HTERT RPE-1 (cell line): ENCODE results near the gene GRAMD4.
"Not testable (repeated sequence)": the region's sequence is repeated elsewhere in the genome, so short reads cannot be mapped to it uniquely, and the experiment has no call there.

Experiments used
- in situ Hi-C: fragments of 300-500 bp; cut with MboI; formaldehyde crosslinking; loops from 4 replicates; pipeline ENCODE4 v1.14.3; 2020; ENCODE audit warnings: low sequenced_read_pairs

The GRAMD4 gene

DNA sequence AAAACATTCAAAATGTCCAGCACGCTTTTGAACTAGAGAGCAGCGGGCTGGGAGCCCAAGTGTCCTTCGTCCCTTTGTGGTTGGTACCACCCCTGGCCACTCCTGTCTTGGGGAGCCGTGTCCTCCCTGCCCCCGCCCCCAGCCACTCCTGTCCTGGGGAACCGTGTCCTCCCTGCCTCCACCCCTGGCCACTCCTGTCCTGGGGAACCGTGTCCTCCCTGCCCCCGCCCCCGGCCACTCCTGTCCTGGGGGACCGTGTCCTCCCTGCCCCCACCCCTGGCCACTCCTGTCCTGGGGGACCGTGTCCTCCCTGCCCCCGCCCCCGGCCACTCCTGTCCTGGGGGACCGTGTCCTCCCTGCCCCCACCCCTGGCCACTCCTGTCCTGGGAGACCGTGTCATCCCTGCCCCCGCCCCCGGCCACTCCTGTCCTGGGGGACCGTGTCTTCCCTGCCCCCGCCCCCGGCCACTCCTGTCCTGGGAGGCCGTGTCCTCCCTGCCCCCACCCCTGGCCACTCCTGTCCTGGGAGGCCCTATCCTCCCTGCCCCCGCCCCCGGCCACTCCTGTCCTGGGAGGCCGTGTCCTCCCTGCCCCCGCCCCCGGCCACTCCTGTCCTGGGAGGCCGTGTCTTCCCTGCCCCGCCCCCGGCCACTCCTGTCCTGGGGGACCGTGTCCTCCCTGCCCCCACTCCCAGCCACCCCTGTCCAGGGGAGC lies 14.9 kb downstream of the GRAMD4 start:
- in situ Hi-C loops: not testable (repeated sequence)

DNA sequence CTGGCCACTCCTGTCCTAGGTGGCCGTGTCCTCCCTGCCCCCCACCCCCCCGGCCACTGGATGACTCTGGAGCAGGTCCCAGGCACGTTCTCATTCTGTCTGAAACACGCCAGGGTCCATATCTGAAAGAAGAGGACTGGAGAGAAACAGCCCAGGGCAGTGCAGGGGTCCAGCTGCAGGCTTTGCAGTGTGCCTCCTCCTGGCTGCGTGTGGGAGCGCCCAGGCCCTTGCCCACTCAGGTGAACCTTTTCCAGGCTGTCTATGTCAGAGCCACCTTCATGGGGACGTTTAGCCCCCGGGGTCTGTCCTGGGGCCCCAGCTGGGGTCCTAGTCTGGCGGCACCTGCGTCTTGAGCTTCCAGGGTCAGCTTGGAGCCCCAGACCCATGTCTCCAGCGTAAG lies 15.6 kb downstream of the GRAMD4 start:
- in situ Hi-C loops: no loop called here

DNA sequence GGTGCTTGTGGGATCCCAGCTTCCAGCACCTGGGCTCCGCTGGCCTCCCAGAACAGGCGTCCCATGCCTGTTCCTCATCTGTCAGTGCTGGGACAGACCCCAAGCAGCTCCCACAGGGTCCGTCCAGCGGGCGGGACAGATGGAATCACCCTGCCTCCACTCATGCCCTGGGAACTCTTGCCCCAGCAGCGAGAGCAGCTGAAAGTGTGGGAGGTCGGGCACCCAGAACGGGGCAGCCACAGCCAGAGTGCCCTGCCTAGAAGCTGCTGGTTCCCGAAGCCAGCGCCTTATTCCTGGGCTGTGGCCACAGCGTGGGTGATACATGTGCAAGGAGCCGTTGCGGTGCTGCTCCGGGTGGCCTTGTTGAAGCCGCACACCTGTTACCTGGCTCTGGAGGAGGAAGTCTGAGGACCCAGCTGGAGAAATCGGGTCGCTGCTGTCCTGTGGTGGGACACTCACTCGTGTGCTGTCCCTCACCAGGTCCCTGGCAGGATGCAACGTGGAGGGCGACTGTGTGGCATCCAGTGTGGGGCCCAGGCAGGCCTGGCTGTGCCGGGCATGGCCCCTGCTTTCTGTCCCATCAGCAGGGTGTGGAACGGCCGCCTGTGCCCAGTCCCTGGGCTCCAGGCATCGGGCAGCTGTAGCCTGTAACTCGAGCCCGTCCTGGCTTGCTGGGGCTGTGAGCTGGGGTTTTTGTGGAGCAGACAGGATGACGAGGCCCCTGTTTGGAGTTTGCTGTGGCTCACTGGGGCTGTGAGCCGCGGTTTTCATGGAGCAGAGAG lies 16.2 kb downstream of the GRAMD4 start:
- in situ Hi-C loops: no loop called here

DNA sequence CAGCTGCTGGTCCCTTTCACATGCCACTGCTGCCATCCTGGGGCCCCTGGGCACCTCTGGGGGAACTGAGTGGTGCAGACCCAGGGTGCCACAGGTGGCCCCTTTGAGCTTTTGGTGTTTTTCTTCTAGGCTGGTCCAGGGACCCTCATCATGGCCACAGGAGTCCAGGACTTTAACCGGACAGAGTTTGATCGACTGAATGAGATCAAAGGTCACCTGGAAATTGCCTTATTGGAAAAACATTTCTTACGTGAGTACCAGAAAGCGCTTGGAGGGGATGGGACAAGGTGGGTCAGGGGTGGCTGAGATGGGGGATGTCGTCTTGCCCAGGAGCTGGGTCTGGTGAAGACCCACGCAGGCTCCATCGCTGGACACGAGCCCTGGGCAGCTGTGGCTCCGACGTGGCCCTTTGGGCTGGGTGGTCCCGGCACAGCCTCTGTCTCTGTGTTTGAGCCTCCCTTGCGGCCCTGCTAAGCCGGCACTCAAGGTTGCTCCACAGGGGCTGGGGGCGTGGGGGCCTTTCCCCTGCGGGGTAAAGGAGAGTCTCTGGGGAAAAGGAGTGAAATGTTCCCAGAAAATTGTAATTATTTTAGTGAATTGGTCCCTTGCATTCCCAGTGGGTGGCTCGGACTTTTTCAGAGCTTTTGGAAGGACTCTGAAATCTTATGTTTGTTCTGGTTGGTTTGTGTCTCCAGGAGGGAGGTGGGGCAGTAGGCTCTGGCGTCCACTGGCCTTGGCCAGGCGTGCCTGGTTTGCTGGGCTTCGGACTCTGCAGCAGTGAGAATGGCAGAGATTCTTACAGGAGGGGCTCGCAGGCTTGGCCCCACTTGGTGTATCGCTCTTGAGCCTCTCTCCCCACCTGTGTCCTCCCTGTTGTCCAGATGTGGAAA lies 17.8 kb downstream of the GRAMD4 start:
- in situ Hi-C loops: no loop called here

DNA sequence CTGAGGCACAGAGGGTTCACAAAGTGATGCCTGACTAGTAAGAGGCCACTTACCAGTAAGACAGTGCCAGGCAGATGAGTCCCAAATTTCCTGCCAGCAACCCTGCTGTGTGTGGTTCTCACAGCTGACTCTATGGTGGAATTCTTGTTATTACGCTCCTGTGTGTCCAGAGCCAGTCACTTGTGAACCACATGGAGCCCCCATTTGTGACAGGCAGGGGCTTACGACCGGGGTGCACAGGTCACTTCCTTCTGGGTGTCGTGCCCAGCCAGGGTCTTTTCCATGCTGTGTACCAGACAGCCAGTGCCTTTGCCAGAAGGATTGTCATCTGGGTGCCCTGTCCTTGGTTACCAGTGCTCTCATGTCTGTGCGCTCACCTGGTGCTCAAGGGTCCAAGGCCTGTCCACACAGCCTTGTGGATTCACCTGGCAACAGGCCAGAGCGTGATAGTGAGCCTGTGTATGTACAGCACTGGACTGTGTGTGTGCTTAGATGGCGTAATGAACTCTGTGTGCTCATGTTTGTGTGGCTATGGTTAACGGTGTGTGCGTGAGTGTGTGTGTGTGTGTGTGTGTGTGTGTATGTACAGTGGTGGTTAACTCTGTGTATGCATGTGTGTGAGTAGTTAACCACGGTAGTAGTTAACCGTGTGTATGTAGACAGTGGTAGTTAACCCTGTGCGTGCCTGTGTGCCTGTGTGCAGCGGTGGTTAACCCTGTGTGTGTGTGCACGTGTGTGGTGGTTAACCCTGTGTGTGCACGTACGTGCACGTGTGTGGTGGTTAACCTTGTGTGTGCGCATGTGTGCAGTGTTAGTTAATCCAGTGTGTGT lies 18.6 kb downstream of the GRAMD4 start:
- in situ Hi-C loops: no loop called here

DNA sequence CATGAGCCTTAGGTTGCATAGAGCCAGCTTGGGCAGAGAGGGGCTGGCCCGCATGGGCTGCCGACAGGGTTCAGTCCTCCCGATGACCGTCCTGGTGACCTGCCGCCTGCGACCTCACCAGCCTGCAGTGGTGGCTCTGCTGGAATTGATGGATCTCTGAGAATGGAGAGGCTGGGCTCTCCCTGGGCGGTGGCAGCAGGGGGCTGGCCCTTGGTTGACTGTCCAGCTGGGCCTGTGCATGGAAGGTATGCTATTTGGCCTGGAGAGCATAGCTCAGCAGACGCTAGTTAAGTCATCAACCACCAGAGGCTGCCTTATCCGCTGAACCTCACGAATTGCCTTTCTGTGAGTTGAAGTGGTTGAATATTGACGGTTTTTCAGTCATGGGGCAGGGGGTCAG lies 19.7 kb downstream of the GRAMD4 start:
- in situ Hi-C loops: no loop called here

DNA sequence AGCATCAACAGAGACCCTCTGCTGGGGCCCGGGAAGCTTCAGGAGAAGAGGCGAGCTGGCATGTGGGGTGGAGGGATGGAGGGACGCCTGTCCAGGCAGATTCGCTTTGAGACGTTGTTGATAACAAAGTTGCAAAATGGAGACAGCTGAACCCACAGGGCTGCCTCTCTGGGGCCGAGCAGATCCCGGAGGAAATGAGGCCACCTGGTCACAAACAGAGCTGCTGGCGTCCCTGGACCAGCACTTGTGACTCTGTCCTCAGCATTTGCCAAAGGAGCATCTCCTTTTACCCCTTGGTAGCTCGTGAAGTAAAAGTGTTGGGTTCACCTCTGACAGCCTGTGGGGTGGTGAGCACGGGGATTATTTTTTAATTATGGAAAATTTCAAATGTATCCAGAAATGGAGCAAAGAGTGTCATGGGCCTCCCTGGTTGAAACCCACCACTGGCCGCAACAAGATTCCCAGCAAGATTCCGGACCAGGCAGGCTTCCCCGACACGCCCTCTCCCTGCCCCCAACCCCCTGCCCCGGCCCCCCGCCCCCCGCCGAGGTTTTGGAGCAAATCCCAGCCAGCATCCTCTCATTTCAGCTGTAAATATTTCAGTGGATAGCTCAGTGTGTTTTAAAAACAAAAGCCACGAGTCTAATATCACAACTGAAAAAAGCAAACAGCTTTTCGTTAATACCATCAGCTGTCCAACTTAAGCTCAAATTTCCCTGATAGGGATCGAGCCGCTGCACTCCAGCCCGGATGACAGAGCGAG lies 20.3 kb downstream of the GRAMD4 start:
- in situ Hi-C loops: no loop called here

DNA sequence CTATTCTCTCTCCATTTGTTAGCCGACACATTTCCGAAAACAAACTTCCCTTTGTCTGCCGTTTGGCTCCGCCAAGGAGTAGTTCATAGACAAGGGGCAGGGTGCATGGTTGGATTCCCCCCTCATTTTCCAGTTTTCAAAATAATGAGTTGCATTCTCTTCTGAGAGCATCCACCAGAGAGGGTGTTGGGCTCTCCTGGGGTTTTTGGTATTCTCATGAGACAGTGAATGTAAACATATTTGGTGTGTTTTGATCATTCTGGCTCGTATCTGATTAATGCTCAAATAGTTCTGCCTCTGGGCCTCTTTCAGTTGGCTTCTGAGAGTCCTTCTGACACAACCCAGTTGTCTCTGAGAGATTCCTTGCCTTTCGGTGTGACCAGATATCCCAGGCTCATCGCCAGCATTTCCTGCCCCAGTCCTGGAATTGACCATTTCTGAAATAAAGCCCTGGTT lies 21.7 kb downstream of the GRAMD4 start:
- in situ Hi-C loops: no loop called here

DNA sequence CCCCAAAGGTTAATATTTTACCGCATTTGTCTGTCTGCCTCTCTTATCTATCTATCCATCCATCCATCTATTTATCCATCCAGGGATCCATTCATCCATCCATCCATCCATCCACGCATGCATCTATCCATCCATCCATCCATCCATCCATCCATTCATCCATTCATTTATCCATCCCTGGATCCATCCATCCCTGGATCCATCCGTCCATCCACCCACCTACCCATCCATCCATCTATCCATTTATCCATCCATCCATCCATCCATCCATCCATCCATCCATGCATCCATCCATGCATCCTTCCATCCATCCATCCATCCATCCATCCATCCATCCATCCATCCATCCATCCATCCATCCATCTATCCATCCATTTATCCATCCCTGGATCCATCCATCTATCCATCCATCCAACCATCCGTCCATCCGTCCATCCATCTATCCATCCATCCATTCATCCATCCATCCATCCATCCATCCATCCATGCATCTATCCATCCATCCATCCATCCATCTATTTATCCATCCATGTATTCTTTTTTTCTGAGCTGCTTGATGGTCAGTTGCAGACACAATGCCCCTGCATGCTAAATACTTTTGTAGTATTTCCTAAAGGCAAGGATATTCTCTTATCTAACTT lies 22.8 kb downstream of the GRAMD4 start:
- in situ Hi-C loops: not testable (repeated sequence)

DNA sequence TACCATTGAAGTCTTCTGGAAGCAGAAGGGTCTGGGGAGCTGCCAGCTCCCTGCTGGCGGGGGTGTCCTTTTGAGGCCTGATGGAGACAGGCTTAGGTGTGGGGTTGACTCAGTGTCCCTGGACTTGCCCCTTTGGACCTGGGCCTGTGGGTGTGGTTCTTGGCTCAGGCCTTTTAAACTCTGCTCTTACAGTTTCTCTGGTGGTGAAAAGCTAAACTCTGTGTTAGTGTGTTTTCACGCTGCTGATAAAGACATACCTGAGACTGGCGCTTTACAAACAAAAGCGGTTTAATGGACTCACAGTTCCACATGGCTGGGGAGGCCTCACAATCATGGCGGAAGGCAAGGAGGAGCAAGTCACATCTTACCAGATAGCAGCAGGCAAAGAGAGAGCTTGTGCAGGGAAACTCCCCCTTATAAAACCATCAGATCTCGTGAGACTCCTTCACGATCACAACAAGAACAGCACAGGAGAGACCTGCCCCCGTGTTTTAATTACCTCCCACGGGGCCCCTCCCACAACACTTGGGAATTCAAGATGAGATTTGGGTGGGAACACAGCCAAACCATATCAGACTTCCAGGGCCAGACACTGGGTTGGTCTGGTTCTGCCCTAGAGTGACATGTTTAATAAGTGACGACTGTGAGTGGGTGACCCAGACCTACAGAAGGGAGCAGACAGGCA lies 26.5 kb downstream of the GRAMD4 start:
- in situ Hi-C loops: no loop called here

DNA sequence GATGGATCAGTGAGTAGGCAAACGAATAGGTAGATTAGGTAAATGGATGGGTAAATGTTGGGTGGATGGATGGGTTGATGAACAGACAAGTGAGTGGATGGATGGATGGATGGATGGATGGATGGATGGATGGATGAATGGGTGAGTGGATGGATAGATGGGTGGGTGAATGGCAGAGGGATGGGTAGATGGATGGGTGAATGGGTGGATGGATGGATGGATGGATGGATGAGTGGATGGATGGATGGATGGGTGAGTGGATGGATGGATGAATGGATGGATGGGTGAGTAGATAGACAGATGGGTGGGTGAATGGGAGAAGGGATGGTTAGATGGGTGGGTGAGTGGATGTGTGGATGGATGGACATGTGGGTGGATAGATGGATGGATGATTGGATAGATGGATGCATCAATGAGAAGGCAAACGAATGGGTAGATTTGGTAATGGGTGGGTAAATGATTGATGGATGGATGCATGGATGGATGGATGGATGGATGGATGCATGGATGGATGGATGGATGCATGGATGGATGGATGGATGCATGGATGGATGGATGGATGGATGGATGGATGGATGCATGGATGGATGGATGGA lies 28.1 kb downstream of the GRAMD4 start:
- in situ Hi-C loops: not testable (repeated sequence)

DNA sequence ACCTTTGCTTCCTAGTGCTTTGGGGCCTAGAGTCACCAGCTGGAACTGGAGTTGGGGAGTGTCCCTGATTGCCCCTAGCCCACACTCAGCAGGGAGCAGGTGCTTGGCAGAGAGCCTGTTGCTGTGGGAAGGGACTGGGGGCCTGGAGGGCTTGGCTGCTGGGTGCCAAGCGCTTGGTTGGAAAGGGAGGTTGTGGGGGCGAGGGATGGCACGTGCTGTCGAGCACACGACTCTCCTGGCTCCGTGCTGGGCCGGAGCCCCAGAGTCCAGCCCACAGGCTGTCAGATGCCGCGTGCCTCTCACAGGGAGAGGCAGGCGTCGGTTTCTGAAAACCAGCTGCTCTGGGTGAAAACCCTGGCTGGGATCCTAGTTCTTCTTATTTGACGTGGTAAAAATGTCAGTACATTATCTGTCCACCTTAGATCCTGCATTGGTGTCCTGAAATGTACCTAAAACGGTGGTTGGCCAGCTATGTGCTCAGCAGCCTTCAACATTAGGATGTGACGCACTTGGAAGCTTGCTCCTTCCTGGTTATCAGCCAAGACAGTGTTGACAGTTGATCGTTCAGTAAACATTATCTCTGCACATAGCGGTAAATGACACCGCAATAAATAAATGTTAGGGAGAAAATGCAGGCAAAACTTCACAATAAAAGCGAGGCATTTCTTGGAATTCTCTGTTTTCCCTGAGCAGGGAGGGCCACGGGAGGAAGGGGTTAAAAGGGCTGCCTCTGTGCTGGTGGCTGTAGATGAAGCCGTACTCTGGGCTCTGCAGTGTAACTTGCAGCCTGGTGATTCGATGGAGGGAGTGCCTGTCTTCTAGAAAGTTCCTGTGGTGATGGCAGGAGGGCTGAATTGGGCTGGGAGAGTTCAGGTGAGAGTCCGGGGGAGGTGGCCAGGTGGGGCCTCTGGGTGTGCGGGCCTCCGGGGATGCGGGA lies 29.2 kb downstream of the GRAMD4 start:
- in situ Hi-C loops: no loop called here

DNA sequence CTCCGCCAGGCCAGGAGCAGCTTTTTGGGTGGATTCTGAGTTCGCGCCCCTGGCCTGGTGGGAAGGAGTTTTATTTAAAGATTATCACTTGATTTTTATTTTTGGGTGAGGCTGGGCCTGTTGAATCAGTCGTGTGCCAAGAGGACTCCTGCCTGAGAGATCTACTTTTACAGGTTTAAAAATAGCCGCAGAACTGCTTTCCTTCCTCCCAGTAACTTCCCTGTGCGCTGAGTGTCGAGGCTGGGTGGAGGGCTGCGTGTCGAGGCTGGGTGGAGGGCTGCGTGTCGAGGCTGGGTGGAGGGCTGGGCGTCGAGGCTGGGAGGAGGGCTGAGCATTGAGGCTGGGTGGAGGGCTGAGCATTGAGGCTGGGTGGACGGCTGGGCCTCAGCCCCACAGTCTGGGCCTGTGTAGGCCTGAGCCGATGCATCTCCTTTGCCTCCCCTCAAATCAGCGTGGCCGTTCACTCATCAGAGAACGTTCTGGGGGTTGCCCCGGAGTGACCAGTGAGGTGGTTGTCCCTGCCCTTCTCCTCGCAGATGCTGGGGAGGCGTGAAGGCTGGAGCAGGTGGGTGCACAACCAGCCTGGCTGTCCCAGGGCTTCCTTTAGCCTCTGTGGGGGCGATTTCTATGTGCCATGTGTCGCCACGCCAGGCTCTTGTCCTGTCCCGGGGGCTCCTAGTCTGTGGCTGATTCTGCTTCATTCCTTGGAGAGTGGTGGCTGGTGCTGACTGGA lies 30.1 kb downstream of the GRAMD4 start:
- in situ Hi-C loops: no loop called here

DNA sequence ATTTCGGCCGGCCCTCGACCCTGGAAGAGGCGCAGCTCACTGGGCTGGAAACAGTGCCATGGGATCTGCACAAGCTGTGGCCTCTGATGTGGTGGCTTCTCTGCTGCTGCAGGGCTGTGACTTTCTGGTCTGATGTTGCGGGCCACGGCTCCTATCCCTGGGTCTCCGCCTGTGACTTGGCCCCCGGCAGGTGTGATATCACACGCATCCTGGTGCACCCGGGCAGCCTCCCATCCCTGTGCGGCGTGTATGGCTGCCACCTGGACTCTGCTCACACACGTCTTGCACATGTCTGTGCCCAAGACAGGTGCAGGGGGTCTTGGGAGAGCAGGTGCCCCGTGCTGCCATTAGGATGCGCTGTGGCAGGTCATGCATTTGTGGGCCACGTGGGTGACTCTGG lies 31.1 kb downstream of the GRAMD4 start:
- in situ Hi-C loops: no loop called here

DNA sequence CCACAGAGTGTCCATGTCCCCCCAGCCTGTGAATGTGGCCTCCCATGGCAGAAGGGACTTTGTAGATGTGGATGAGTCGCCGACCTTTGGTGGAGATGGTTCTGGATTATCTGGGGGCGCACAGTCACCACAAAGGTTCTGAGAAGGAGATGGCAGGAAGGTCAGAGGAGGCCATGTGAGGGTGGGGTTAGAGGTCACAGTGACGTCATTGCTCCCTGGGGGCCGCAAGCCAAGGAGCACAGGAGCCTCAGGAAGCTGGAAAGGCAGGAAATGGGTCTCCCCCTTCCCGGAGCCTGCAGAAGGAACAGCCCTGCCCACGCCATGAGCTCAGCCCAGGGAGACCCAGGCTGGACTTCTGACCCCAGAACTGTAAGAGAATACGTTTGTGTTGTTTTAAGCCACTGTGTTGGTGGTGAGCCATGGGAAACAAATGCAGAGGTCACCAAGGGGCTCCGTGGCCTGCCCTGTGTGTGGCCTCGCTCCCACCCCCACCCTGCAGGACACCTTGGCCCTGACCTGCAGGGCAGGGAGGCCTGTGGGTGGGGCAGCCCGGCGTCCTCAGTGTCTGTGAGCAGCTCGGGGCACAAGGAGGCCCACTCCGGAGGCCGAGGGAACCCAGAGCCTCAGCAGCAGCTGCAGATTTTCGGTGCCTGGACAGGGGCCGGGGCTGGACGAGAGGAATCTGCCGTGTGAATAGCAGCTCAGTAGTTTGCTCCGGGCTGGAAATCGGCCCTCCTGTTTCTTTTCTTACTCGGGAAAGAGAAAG lies 32.1 kb downstream of the GRAMD4 start:
- in situ Hi-C loops: no loop called here

DNA sequence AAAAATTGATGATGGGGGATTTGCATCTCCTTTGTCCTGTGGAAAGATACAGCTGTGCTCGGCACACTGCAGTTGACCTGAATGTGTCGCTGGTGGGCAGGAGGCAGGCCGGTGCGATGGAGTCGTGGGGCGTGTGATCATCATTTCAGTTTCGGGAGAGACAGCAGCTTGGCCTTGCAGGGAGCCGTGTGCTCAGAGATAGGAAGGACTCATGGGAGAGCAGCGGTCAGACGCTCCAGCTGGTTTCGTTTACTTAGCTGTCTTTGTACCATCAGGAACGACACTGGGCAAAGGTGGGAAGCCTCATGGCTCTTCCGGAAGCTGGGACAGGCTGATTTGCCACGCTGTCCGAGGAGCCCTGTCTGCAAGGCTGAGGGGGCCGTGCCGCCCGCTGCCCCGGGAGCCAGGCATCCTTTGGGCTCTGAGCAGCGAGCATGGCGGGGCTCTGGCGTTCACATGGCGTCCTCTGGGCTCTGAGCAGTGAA lies 32.7 kb downstream of the GRAMD4 start:
- in situ Hi-C loops: no loop called here
